ENCODE results near the gene GPD1L. TPM values are rescaled to one million over a fixed set of nuclear protein-coding genes. Genes with fewer than 3 reads are reported as not detected.

Gene GPD1L
- total and polyA plus RNA-seq, 2 donors (not counting 1 experiment from before 2014, with no cell fraction given) = 4.7 to 9.3 TPM

- Histone ChIP-seq H3K9me3 (ENCODE audit: control extremely low read depth in 1 of 3, control insufficient read depth in 2 of 3, insufficient read depth in 1 of 3, low read length in 2 of 3) (no peaks in the 10 kb centered on the region), H3K4me1 (ENCODE audit: control insufficient read depth in 2 of 2, insufficient read depth in 2 of 2, low read length in 2 of 2) (peaks cover 4 to 15% of the 10 kb centered on the region in 2 donors), H3K4me2 (replicated peaks; ENCODE audit: low read depth, low read length, poor library complexity, severe bottlenecking) (no peak overlapping the region), H3K9ac (ENCODE audit: low read length) (no peak overlapping the region), H3K27me3 (replicated peaks in 1 of 4; ENCODE audit: control extremely low read depth in 1 of 4, control insufficient read depth in 3 of 4, insufficient read depth in 4 of 4, low read length in 3 of 4) (peaks cover 0 to 9% (median 3%) of the 10 kb centered on the region in 4 experiments), H2AFZ (ENCODE audit: insufficient read depth, low read depth, low read length, poor library complexity, severe bottlenecking) (no peak overlapping the region), H4K20me1 (ENCODE audit: control insufficient read depth, insufficient read depth, low read length, poor library complexity, severe bottlenecking) (no peaks in the 10 kb centered on the region), H3K27ac (ENCODE audit: low read length in 2 of 2) (no peak overlapping the region), H3K79me2 (ENCODE audit: control insufficient read depth, insufficient read depth, low read length) (no peaks in the 10 kb centered on the region), H3K4me3 (ENCODE audit: control extremely low read depth in 1 of 5, extremely low read depth in 1 of 5, insufficient read depth in 1 of 5, low read depth in 2 of 5, low read length in 4 of 5) (no peak overlapping the region), H3K36me3 (replicated peaks in 1 of 2; ENCODE audit: control extremely low read depth in 1 of 2, control insufficient read depth in 1 of 2, extremely low read depth in 1 of 2, insufficient read depth in 2 of 2, low read length in 1 of 2) (no peaks in the 10 kb centered on the region)
- intact Hi-C loops (cut with micrococcal nuclease) = no loop called here
- ChIA-PET POLR2A (no interaction called here), CTCF (no interaction called here)
- 92% methylated on average over 6 of the region's 6 CpGs for WGBS (ENCODE audit: insufficient coverage)
- H3K4me1 Mint-ChIP-seq = peaks cover 21% of the 10 kb centered on the region
- H3K27ac Mint-ChIP-seq = no peak overlapping the region
- H3K9me3 Mint-ChIP-seq (ENCODE audit: insufficient read depth) = no peaks in the 10 kb centered on the region
- DNase-seq (no peak), ATAC-seq (ENCODE audit: low read depth) (no peak)
- no peak overlapping the region for H3K4me3 Mint-ChIP-seq
- H3K27me3 Mint-ChIP-seq = peaks cover 27% of the 10 kb centered on the region
- TF ChIP-seq, protein P1, sequence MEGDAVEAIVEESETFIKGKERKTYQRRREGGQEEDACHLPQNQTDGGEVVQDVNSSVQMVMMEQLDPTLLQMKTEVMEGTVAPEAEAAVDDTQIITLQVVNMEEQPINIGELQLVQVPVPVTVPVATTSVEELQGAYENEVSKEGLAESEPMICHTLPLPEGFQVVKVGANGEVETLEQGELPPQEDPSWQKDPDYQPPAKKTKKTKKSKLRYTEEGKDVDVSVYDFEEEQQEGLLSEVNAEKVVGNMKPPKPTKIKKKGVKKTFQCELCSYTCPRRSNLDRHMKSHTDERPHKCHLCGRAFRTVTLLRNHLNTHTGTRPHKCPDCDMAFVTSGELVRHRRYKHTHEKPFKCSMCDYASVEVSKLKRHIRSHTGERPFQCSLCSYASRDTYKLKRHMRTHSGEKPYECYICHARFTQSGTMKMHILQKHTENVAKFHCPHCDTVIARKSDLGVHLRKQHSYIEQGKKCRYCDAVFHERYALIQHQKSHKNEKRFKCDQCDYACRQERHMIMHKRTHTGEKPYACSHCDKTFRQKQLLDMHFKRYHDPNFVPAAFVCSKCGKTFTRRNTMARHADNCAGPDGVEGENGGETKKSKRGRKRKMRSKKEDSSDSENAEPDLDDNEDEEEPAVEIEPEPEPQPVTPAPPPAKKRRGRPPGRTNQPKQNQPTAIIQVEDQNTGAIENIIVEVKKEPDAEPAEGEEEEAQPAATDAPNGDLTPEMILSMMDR (IDR thresholded peaks at IDR 0.05) = no peak
- TF ChIP-seq EZH2 (IDR thresholded peaks at IDR 0.05; ENCODE audit: borderline replicate concordance, insufficient read depth, low read depth, low read length, poor library complexity, severe bottlenecking) = no peak
Observed at GRCh38 chr3:32181796-32182195, 75.4 kb downstream of the GPD1L start.

- H3K4me3 ChIP-seq (ENCODE audit: control extremely low read depth in 1 of 5, extremely low read depth in 1 of 5, insufficient read depth in 1 of 5, low read depth in 2 of 5, low read length in 4 of 5) = no peak overlapping the region
- no peaks in the 10 kb centered on the region for H4K20me1 ChIP-seq (ENCODE audit: control insufficient read depth, insufficient read depth, low read length, poor library complexity, severe bottlenecking)
- H3K4me2 ChIP-seq (replicated peaks; ENCODE audit: low read depth, low read length, poor library complexity, severe bottlenecking) = no peak overlapping the region
- Mint-ChIP-seq H3K4me1 (peaks cover 11% of the 10 kb centered on the region), H3K27ac (no peak overlapping the region), H3K9me3 (ENCODE audit: insufficient read depth) (no peaks in the 10 kb centered on the region), H3K4me3 (no peak overlapping the region), H3K27me3 (peaks cover 19% of the 10 kb centered on the region)
- ChIA-PET CTCF (no interaction called here), POLR2A (no interaction called here)
- no peaks in the 10 kb centered on the region for H3K79me2 ChIP-seq (ENCODE audit: control insufficient read depth, insufficient read depth, low read length)
- WGBS (ENCODE audit: insufficient coverage) = no CpG with 5 or more reads among the region's 3 CpGs
- H3K9ac ChIP-seq (ENCODE audit: low read length) = no peak overlapping the region
- intact Hi-C loops (cut with micrococcal nuclease) = no loop called here
- H3K4me1 ChIP-seq (ENCODE audit: control insufficient read depth in 2 of 2, insufficient read depth in 2 of 2, low read length in 2 of 2) = peaks cover 0 to 6% of the 10 kb centered on the region in 2 donors
- TF ChIP-seq, protein P1 (IDR thresholded peaks at IDR 0.05) = no peak
- no peak for TF ChIP-seq EZH2 (IDR thresholded peaks at IDR 0.05; ENCODE audit: borderline replicate concordance, insufficient read depth, low read depth, low read length, poor library complexity, severe bottlenecking)
- H3K27ac ChIP-seq (ENCODE audit: low read length in 2 of 2) = no peak overlapping the region
- peaks cover 0 to 6% (median 1%) of the 10 kb centered on the region in 4 experiments for H3K27me3 ChIP-seq (replicated peaks in 1 of 4; ENCODE audit: control extremely low read depth in 1 of 4, control insufficient read depth in 3 of 4, insufficient read depth in 4 of 4, low read length in 3 of 4)
- DNase-seq = no peak
- H3K9me3 ChIP-seq (ENCODE audit: control extremely low read depth in 1 of 3, control insufficient read depth in 2 of 3, insufficient read depth in 1 of 3, low read length in 2 of 3) = no peaks in the 10 kb centered on the region
- H2AFZ ChIP-seq (ENCODE audit: insufficient read depth, low read depth, low read length, poor library complexity, severe bottlenecking) = no peak overlapping the region
- H3K36me3 ChIP-seq (replicated peaks in 1 of 2; ENCODE audit: control extremely low read depth in 1 of 2, control insufficient read depth in 1 of 2, extremely low read depth in 1 of 2, insufficient read depth in 2 of 2, low read length in 1 of 2) = no peaks in the 10 kb centered on the region
- no peak for ATAC-seq (ENCODE audit: low read depth)
Observed at GRCh38 chr3:32184187-32184730, 77.8 kb downstream of the GPD1L start.
